Omental fat pad (tissue), 4 donors: ENCODE measurements around the gene EIF4A3. TPM values are rescaled to one million over a fixed set of nuclear protein-coding genes. Genes with fewer than 3 reads are reported as not detected.
"Not testable (repeated sequence)": the region's sequence is repeated elsewhere in the genome, so short reads cannot be mapped to it uniquely, and the experiment has no call there.

Experiments
- ATAC-seq: fragments of 150-250 bp; one replicate; pipeline ENCODE4 v1.9.1; 2016; ENCODE audit warnings: mild to moderate bottlenecking, moderate library complexity; ENCODE audit not compliant: low FRiP score
- DNase-seq: peaks from one replicate; pipeline ENCODE4 v3.0.0-alpha.2; 2019; ENCODE audit warnings: low spot score
- total RNA-seq, 4 donors: library from RNA; depleted of rRNA; stranded (reverse); fragments of >200 nt; gene quantifications; one replicate each; pipeline ENCODE4 v1.1.0, GENCODE V29; 2016
- TF ChIP-seq, protein P1 (sequence below), 3 donors: fragments of 450-650 bp; IDR thresholded peaks; one replicate each; pipeline ENCODE4 v1.5.1; 2016 to 2017; ENCODE audit warnings: antibody characterized with exemption in 3 of 3, mild to moderate bottlenecking in 3 of 3, moderate library complexity in 2 of 3

The EIF4A3 gene
- total RNA-seq, 4 donors from 2014 or later: 49.0 to 218 (median 112) TPM

DNA sequence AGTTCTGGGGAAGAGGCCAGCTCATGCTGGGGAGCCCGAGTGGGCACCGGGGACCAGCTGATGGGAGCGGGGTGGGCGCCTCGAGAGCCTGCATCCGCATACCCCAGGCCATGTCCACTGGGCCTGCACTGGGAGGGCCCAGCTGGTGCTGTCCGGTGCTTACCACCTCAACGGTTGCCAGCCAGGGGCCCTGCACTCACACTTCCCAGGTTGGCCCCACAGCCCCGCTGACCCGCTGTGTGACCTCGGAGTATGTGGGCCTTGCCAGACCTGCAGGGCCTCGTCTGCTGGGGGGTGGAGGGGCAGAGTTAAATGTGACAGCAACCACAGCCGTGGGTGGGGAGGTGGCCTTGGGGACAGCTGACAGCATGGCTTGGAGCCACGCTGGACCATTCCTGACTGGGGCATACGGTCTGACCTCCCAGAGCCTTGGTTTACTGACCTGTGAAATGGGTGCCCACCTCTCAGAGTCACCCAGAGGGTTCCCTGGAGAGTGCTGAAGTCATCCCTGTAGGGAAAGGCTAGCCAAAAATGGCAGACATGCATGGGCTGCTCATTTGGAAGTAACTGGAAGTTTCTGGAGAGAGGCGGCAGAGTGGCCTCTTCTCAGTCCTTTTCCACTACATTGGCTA lies 51.0 kb downstream of the EIF4A3 start:
- DNase-seq (no peak), ATAC-seq (no peak)
- TF ChIP-seq, protein P1, sequence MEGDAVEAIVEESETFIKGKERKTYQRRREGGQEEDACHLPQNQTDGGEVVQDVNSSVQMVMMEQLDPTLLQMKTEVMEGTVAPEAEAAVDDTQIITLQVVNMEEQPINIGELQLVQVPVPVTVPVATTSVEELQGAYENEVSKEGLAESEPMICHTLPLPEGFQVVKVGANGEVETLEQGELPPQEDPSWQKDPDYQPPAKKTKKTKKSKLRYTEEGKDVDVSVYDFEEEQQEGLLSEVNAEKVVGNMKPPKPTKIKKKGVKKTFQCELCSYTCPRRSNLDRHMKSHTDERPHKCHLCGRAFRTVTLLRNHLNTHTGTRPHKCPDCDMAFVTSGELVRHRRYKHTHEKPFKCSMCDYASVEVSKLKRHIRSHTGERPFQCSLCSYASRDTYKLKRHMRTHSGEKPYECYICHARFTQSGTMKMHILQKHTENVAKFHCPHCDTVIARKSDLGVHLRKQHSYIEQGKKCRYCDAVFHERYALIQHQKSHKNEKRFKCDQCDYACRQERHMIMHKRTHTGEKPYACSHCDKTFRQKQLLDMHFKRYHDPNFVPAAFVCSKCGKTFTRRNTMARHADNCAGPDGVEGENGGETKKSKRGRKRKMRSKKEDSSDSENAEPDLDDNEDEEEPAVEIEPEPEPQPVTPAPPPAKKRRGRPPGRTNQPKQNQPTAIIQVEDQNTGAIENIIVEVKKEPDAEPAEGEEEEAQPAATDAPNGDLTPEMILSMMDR (IDR thresholded peaks at IDR 0.05): no peak

DNA sequence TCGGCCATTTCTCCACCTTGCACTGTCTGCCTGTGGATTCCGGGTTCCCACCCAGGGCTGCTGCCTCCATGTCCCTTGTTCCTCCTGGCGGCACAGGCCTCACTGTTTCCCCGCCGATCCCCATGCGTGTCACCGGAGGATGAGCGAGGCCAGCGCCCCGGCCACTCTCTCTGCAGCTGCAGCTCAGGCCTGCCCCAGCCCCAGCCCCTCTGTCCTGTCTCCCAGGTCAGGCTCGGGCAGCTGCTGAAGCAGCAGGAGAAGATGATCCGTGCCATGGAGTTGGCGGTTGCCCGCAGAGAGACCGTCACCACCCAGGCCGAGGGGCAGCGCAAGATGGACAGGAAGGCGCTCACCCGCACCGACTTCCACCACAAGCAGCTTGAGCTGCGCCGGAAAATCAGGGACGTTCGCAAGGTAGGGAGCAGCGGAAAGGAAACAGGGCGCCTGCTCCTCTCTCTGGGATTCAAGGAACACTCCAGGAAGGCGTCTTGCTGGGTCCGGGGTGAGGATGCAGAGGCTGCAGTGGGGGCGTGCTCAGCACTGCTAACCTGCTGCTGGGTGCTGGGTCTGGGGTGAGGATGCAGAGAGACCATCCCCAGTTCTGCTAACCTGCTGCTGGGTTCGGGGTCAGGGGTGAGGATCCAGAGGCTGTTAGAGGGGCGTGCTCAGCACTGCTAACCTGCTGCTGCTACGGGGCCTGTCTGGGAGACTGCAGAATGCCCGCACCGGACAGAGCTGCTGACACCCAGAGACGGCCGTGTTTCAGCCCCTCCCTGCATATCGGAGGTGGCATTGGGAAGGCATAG lies 51.7 kb downstream of the EIF4A3 start:
- ATAC-seq: no peak
- TF ChIP-seq, protein P1 (IDR thresholded peaks at IDR 0.05): no peak
- DNase-seq: no peak

DNA sequence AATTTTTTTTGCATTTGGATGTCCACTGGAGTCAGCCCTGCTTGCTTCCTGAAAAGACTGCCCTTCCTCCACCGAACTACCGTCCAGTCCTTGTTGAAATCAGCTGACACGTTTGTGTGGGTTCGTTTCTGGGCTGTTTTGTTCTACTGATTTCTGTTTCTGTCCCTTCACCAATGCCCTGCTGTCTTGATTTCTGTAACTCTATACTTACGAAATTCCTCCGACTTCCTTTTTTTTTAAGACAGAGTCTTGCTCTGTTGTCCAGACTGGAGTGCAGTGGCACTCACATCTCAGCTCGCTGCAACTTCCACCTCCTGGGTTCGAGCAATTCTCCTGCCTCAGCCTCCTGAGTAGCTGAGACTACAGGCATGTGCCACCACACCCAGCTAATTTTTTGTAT lies 54.0 kb downstream of the EIF4A3 start:
- ATAC-seq (no peak), DNase-seq (no peak)
- TF ChIP-seq, protein P1 (IDR thresholded peaks at IDR 0.05): no peak

DNA sequence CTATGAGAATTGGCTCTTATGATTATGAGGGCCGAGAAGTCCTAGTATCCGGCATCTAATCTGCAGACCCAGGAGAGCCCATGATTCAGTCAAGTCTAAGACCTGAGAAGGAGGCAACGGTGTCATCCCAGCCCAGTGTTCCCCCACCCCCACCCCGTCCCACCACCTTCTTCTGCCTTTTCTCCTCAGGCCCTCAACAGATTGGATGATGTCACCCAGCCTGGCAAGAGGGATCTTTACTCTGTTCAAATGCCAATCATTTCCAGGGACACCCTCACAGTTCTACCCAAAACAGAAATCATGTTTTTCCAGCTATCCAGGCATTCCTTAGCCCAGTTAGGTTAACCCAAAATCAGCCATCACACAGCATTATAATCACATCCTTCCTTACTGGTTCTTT lies 55.6 kb downstream of the EIF4A3 start:
- TF ChIP-seq, protein P1 (IDR thresholded peaks at IDR 0.05): no peak
- ATAC-seq (no peak), DNase-seq (no peak)

DNA sequence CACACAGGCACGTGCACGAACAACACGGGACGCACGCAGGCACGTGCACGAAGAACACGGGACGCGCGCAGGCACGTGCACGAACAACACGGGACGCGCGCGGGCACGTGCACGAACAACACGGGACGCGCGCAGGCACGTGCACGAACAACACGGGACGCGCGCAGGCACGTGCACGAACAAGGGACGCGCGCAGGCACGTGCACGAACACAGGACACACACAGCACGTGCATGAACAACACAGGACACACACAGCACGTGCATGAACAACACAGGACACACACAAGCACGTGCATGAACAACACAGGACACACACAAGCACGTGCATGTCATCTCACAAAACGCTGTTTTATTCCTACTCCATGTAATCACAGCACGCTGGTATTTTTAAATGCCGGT lies 56.8 kb downstream of the EIF4A3 start:
- DNase-seq, ATAC-seq: not testable (repeated sequence)

DNA sequence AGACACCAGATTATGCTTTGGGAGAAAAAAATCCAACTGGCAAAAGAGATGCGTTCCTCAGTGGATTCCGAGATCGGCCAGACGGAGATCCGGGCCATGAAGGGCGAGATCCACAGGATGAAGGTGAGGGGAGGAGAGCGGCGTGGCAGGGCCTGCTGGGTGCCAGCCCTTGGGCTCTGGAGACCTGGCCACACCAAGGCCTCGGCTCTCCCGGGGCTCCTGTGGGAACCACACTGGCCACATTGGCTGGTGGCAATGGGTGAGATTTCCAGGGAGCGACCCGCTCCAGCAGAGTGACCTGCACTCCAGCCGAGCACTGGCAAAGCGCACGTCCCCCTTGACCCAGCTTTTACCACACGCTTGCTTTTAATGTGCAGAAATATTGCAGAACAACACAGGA lies 57.2 kb downstream of the EIF4A3 start:
- no peak for DNase-seq
- no peak for ATAC-seq
- TF ChIP-seq, protein P1 (IDR thresholded peaks at IDR 0.05): no peak

DNA sequence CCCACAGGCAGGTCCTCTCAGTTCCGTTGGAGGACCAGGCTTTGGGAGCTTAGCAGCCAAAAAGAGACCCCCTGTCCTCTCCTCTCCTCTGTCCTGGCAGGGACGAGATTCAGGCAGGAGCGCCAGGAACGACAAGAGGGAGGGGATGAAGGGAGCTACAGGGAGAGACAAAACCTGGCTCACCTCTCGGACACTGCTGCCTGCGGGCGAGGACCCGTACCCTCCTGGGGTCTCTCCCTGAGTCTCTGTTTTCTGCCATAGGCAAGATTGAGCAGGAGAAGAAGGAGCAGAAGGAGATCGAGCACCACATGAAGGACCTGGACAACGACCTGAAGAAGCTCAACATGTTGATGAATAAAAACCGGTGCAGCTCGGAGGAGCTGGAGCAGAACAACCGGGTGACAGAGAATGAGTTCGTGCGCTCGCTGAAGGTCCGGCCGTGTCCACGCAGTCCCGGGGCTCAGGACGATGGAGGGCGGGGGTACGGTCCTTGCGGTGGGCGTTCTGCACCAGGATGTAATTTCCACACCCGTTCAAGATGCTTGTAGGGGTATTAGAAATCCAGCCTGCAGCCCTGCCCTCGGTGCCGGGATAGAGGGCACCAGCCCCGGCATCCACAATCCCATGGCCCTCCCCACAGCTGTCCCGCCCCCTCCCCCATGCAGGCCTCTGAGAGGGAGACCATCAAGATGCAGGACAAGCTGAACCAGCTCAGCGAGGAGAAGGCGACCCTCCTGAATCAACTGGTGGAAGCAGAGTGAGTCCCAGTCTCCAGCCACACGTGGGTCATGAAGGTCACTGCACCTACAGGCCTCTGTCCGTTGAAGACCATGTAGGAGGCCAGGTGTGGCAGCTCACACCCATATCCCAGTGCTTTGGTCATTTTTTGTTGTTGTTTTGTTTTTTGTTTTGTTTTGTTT lies 59.3 kb downstream of the EIF4A3 start:
- TF ChIP-seq, protein P1 (IDR thresholded peaks at IDR 0.05): no peak
- ATAC-seq (no peak), DNase-seq (no peak)
